NCI-H345 (cell line): ENCODE data around the gene NMNAT1.
A peak's percentile ranks its signal among the peaks of the same experiment; 100 is the strongest.
"Not testable (repeated sequence)": the region's sequence is repeated elsewhere in the genome, so short reads cannot be mapped to it uniquely, and the experiment has no call there.

ENCODE experiments used
- DNase-seq: peaks from one replicate; lab custom pipeline; 2025; lab: John Stamatoyannopoulos, UW

The NMNAT1 gene

DNA sequence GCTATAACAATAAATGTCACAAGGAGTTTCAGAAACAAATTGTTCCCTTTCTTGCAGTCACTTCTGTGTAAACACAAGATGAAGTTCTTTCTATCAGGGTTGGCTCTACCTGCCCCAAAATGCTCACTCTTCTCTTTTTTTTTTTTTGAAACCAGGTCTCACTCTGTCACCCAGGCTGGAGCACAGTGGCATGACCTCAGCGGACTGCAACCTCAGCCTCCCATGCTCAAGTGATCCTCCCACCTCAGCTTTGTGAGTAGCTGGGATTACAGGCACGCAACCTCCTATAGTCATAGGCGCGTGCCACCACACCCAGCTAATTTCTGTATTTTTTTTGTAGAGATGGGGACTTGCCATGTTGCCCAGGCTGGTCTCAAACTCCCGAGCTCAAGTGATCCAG, 22.7 kb upstream of the NMNAT1 start:
- DNase-seq, result no peak

DNA sequence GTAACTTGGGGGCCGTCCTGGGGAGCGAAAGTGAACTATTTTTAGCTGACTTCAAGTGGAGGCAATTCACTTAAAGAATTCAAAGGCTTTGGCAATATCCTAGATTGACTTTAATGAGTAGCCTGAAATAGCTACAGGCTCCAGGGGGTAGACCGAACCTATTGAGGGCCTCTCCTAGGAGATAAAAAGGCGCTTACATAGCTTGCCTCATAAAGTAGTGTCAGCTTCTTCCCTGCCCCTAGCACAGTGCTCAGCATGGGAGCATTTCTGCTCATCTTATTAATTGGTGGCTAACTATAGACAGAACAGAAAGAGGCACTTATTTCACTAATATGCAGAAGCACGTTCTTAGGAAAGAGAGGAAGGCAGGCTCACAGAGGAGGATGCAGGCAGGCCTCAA, 20.9 kb upstream of the NMNAT1 start:
- no peak for DNase-seq

DNA sequence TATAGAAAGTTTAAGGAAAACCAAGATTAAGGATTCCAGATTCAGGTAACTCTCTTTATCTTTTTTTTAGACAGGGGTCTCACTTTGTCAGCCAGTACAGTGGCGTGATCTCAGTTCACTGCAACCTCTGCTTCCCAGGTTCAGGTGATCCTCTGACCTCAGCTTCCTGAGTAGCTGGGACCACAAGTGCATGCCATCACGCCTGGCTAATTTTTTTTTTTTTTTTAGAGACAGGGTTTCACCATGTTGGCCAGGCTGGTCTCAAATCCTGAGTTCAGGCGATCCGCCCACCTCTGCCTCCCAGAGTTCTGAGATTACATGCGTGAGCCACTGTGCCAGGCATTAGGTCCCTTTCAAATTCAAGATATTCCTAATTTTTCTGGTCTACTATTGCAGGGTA, 16.0 kb upstream of the NMNAT1 start:
- DNase-seq, result no peak

DNA sequence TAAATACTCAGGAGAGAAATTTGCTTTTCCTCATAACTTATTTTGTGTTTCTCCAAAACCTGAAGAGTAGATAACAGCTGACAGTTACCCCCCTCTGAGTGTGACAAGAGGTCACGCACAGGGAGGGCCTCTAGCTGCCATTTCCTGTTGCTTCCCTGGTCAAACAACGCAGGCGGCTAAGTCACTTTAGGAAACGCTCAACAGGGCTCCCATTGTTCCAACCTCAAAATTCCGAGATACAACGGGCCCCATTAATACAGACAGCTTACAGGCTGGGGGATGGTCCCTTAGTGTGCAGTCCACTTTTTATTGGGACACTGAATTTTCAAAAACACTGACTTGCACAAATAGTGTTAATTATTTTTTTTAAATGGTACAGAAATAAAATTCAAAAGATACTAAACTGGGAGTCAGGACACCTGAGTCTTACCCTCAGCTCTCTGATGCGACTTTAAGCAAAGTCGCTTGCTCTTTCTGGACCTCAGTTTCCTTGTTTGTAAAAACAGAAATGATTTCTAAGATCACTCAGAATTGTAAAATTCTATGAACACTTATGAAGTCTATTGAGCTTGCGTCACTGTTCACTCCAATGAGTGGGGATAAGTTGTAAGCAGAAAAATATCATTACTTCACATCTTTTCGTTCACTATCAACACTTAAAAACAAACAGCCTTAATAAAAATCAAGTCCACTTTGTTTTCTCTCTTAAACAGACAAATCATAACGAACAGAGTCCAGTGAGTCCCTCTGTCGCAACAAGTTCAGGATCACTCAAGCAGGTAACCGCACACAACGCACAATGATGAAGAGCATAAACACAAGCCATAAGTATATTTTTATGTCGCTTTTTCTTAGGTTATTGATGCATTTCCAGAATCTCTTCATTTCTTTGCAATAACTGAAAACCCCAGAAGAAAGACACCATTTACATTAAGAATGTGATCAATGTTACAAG, 13.6 kb upstream of the NMNAT1 start:
- DNase-seq, result no peak

DNA sequence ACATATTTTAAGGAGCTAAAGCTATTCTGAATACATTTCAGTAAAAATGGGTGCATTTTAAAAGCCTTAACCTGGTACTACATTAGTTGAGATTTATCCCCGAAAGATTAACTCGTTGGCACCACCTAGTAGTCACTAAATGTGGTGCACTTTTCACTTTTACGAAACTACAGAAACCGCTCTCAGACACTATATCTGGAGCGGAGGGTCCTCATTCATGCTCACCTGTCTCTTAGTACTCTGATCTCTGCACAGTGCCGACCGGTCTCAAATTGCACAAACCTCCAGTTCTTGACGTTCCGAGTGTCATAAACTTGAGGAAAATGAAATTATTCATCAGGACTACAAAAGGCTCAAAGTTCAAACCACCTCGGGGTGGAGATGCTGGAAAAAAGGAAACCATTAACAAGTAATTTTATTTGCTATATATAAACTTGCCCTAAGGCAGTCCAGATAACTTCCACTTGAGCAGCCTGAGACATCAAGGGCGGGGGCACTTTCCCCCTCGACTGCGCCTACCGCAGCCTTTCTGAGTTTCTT, 806 bp upstream of the NMNAT1 start:
- DNase-seq, result peak; percentile 19

DNA sequence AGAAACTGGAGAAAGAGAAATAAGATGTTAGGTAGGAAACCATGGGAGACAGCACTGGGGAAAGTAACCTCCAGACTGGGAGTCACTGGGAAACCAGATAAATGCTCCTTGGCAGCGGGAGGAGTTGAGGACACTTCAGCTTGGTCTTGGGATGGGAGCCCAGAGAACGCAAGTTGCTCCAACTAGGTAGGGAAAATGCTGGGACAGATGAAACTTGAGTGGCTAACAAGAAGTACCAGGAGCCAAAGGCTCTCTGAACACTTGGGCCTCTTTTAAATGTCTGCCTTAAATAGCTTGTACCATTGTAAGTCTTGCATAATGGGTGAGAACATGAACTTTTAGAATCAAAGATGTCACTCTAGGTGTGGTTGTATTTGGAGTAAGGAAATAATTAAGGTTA, 3.0 kb downstream of the NMNAT1 start:
- DNase-seq, result no peak

DNA sequence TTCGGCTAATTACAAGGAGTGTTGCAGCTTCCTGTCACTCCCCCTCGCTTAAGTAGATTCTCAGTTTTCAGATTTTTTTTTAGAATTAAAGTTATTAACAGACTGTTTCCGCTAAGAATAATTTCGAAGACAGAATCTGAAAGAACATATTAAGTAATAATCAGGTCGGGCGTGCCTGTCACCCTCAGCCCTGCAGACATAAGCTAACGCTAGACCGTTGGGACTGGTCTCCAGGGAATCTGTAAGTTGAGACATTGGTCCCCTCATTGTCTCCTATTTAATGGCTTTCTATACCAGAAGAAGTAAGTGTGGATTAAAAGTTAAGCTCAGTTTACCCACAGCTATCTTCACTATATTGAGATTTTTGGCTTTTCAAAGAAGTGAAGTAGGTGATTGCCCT, 14.5 kb downstream of the NMNAT1 start:
- DNase-seq, result no peak

DNA sequence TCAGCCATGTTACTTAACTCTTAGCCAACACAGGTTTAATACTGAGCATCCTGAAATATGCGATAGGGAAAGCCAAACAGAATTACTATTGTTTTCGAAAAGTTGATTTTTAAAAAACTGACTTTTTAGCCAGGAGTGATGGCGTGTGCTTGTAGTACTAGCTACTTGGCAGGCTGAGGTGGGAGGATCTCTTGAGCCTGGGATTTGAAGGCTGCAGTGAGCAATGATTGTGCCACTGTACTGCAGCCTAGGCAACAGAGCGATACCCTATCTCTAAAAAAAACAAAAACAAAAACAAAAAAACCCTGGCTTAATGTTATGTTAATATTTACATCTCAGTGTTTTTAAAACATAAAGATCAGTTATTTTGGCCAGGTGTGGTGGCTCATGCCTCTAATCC, 16.7 kb downstream of the NMNAT1 start:
- DNase-seq, result no peak

DNA sequence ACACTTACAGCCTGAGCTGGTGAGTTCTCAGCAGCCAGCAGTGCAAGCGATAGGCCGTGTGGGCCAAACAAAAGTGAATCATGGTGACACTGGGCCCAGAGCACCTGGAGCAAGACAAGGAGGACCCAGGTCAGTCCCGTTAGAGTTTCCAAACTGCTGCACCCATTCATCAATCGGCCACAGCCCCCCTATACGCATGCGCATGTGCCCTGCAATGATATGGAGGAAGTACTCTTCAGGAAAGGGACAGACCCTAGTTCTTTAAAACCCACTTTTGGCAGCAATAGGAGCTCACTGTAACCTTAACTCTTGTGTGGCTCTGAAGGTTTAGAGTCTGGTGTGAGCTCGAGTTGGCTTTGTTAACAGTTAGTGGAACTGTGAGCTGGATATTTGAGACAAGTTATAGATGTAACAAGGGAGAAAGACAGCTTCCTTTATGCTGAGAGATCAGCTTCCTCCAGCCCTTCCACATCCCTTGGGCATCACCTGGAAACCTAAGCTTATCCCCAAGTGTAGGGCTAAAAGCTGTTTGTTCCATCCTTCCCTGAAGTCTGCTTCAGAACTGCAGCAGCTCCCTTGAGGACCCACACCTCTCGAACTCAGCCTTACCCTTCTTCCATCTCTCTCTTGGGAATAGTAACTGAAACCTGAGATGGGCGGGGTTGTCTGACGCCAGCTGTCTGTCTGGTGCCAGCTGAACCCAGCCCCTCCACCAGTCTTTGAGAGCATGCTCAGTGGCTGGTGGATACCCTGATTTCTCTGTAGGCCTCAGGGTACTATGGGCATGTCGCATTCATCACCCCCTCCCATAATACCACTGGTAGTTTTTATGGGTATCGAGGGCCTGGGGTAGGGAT, 17.7 kb downstream of the NMNAT1 start:
- peak; percentile 66 for DNase-seq

DNA sequence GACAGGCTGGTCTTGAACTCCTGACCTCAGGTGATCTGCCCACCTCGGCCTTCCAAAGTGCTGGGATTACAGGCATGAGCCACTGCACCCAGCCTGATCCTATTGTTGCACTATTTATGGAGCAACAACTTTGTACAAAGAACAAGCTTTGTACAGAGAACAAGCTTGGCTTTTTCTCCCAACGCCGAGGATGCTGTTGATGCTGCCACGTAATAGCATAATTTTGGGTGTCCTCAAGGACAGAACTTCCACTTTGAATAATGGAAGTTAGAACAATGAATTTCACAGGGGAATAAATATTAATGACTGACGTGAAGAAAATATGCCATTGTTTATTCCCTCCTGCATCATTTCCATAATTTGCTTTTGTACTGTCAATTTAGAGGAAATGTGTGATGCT, 41.0 kb downstream of the NMNAT1 start:
- no peak for DNase-seq

DNA sequence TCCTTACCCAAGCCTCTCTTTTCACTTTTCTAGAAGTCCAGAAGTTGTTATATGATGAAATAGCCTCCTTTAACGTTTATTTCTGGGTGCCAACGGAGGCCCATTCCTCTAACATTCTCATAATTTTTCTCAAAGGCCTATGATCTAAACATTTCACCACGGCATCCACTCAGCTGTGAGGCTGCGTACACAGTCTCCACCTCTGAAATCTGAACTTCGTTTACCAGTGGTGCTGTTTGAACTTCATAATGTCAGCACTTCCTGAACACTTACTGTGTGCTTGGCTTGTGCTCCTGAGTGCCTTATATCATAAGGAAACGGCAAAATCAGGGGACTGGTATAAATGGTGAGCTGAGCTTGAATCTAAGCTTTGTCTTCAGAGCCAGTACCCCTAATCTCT, 41.7 kb downstream of the NMNAT1 start:
- no peak for DNase-seq

DNA sequence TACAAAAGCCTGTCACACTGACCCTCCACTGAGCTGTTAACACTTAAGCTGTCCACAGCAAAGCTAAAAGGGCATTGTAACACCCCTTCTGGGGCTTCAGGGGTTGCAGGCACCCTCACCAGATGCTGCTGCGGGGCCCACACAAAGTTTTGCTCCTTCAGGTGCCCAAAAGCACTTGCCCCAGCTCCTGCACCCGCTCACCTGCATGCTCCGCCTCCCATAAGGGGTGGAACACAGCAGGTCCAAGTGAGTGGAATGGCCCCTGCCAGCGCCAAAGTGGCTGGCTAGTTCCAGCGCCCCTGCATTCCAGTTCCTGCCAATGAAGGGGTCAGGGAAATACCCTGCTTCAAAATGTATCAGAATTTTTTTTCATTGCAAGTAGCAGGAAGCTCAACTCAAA, 46.5 kb downstream of the NMNAT1 start:
- no peak for DNase-seq

DNA sequence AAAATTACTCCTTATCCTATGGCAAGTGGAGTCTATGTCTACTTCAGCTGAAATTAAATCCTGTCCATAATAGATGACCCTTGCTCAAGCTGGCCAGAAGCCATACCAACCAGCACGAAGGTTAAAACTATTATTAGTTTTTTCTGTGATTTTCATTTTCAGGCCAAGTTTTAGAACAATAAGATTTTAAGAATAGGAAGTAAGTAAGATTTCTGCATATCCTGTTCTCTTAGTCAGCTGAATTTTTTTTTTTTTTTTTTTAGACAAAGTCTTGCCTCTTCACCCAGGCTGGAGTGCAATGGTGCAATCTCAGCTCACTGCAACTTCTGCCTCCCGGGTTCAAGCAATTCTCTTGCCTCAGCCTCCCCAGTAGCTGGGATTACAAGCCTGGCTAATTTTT, 47.7 kb downstream of the NMNAT1 start:
- no peak for DNase-seq

DNA sequence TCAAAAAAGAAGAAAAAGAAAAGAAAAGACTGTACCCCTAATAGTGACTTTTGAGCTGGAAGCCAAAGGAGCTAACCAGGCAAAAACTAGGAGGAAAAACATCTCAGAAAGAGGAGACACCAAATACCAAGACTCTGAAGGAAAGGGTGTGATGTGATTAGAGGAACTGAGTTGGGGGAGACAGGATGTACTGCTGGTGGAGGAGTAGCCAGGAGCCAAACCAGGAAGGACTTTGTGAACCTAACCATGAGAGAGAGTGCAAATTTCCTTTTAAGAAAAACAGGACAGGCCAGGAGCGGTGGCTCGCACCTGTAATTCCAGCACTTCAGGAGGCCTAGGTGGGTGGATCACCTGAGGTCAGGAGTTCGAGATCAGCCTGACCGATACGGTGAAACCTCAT, 49.6 kb downstream of the NMNAT1 start:
- DNase-seq, result no peak

DNA sequence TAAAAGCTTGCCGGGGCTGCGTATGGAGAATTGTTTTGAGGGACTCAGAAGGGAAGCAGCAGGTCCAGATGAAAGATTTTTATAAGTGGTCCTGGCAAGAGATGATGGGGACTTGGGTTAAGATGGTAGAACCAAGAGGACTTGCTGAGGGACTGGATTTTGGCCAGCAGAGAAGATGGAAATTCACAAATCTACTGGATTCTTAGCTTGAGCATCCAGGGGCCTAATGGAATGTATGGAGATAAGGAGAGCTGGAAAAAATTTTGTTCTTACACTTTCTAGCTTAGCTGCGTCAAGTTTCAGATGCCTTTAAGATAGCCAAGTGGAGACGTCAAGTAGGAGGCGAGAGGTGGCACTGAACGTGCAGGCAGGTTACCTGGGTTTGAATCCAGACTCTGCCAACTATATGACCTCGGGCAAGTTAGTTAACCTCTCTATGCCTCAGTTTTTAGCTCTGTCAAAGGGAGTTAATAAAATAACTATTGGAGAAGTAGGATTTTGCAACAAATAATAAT, 50.3 kb downstream of the NMNAT1 start:
- DNase-seq, result no peak

DNA sequence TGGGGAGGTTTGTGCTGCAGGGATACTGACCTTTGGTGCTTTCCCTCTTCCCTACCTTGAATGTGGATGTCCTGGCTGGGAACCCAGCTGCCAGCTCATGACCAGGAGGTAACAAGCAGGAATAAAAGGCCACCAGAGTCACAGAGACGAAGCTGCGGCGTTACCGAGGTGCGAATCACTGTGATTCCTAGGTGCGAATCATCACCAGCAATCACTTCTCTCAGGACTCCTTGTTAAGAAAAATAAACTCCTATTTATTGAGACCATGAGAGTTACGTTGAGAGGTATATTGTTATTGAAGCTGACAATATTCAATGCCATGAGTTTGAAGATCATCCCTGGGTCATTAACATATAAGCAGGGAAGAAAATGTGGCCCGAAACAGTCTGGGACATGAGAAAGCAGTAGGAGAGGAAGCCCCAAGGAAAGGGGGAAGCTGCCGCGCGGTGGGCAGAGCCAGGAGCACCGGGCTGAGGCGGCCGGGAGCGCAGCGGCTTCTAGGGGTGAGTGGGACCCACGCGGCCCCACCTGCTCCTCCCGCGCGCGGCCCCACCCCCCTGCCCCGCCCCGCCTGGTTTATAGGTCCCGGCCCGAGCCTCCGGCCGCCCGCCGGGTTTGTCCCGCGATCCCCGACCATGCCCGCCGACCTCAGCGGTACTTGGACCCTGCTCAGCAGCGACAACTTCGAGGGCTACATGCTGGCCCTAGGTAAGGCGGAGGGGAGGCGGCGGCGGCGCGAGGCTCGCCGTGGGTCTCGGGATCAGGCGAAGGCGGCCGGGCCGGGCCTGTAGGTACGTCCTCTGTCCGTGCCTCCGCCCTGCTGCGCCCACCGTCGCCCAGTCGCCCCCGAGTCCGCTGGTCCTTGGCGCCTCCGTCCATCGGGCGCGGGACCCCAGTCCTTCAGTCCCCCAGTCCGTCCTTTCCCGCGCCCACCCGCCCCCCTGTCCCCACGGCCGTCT, 53.6 kb downstream of the NMNAT1 start, which contains the start of gene RBP7:
TSS of gene RBP7 (plus strand) at position 605 of the 959 bp plus-strand sequence. CDS start at position 636, 31 bp downstream.
- DNase-seq, result peak; percentile 20

DNA sequence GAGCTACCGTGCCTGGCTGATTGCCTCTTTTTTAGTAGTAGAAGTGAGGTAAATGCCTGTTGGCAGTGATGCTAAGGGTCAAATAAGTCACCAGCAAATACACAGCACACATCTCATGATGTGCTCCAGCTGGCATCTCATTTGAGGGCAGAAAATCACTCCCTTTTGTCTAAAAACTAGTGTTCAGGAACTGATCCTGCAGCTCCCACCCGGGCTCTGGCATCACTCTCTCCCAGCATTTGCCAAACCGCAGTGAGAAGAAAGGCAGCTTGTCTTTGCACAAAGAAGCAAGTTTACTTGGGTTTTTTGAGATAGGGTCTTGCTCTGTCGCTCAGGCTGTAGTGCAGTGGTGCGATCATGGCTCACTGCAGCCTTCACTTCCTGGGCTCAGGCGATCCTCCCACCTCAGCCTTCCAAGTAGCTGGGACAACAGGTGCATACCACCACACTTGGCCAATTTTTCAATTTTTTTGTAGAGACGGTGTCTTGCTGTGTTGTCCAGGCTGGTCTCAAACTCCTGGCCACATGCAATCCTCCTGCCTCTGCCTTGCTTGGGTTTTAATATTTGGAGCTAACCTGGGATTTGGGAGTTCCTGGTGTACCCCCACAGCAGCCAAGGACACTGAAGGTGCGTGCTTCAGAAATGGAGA, 57.9 kb downstream of the NMNAT1 start:
- DNase-seq, result no peak

DNA sequence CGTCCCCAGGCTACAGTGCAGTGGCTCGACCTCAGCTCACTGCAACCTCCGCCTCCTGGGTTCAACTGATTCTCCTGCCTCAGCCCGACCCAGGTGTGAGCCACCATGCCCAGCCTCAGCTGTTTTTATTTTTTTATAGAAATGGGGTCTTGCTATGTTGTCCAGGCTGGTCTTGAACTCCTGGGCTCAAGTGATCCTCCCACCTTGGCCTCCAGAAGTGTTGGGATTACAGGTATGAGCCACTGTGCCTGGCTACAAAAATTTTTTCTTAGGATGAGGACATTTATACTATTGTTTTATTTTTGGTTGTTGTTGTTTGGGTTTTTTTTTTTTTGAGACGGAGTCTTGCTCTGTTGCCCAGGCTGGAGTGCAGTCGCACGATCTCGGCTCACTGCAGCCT, 62.0 kb downstream of the NMNAT1 start:
- DNase-seq, result not testable (repeated sequence)

DNA sequence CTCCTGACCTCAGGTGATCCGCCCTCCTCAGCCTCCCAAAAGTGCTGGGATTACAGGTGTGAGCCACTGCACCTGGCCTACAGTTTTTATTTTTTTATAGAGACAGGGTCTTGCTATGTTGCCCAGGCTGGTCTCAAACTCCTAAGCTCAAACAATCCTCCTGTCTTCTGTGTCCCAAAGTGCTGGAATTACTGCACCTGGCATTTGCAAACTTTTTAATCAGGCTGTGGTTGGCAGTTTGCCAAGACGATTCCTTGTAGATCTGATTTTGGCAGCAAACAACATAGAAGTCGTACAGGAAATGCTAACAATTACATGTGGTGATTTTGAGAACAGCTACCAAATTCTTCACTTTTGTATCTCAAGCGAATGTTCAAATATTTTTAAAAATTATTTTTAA, 63.9 kb downstream of the NMNAT1 start:
- no peak for DNase-seq

DNA sequence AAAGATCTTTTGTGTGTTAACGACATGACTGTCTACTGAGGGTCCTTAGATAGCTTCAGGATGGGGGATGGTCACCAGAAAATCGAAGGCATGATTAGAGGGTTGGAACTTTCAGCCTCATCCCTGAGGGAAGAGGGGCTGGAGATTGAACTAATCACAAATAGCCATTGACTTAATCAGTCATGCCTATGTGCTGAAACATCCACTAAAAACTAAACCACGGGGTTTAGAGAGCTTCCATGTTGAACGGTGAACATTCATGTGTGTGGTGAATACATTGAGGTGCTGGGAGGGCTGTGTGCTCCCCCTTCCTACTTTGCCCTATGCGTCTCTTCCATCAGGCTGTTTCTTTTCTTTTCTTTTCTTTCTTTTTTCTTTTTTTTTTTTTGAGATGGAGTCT, 70.7 kb downstream of the NMNAT1 start:
- no peak for DNase-seq

DNA sequence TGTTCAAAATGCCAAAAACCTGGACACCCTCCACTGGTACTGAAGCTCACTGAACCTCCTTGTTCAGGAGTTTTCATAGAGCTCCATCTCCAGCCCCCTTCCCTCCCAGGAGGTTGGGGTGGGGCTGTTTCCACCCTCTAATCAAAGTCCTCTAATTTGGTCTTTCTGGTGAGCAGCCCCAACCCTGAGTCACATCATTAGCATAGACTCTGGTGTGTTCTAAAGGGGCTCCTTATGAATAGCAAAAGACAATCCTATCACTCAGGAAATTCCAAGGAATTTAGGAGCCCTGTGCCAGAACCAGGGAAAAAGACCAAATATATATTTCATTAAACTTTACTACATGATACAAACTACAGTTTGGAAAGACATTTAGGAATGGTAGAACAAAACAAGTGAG, 76.3 kb downstream of the NMNAT1 start:
- no peak for DNase-seq
